ENCODE data around the gene MPP4.

DNA sequence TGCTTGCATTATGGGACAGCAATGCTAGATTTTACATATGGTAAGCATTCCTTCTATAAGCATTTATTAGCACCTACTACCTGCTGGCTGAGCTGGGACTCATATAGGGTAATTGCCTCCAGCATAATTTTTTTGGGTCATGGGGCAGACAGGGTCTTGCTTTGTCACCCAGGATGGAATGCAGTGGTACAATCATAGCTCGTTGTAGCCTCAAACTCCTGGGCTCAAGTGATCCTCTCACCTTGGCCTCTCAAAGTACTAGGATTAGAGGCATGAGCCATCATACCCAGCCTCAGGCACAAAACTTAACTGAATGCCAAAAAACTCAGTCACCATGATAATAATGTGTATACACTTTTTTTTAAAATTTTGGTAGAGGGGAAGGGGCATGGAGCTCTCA lies 90.4 kb downstream of the MPP4 start:
- TF ChIP-seq, protein P1, sequence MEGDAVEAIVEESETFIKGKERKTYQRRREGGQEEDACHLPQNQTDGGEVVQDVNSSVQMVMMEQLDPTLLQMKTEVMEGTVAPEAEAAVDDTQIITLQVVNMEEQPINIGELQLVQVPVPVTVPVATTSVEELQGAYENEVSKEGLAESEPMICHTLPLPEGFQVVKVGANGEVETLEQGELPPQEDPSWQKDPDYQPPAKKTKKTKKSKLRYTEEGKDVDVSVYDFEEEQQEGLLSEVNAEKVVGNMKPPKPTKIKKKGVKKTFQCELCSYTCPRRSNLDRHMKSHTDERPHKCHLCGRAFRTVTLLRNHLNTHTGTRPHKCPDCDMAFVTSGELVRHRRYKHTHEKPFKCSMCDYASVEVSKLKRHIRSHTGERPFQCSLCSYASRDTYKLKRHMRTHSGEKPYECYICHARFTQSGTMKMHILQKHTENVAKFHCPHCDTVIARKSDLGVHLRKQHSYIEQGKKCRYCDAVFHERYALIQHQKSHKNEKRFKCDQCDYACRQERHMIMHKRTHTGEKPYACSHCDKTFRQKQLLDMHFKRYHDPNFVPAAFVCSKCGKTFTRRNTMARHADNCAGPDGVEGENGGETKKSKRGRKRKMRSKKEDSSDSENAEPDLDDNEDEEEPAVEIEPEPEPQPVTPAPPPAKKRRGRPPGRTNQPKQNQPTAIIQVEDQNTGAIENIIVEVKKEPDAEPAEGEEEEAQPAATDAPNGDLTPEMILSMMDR (conservative IDR thresholded peaks at IDR 0.05 in 1 of 2, IDR thresholded peaks at IDR 0.05 in 1 of 2; ENCODE audit: low read depth in 1 of 2, low read length in 2 of 2), result no peak
- TF ChIP-seq EZH2 (IDR thresholded peaks at IDR 0.05; ENCODE audit: low read length, missing control alignments), result no peak

All from fibroblast of lung (primary cell).